SK-N-SH (cell line): ENCODE data around the gene MYL2.

ENCODE experiments used
- CHD2 ChIP-seq: fragments of 150-350 bp; IDR thresholded peaks from 2 replicates; pipeline ENCODE4 v1.6.1; 2018; ENCODE audit warnings: low read length; ENCODE audit not compliant: partially characterized antibody
- CTCF ChIP-seq: fragments of 200-600 bp; sonication (generic); IDR thresholded peaks from 2 replicates; pipeline ENCODE4 v1.6.1; 2017; ENCODE audit warnings: antibody characterized with exemption, mild to moderate bottlenecking, moderate library complexity
- EP300 ChIP-seq, 2 experiments: IDR thresholded peaks; 2 replicates each; pipeline versions ENCODE4 v1.4.0 to v1.6.1; 2012; ENCODE audit warnings: borderline replicate concordance in 1 of 2, low read depth in 1 of 2, low read length in 1 of 2
- FOXJ3 ChIP-seq: sonication (generic); formaldehyde crosslinking; IDR thresholded peaks from 2 replicates; pipeline ENCODE4 v1.5.1; 2020; ENCODE audit warnings: mild to moderate bottlenecking, missing genetic modification reagents
- GABPA ChIP-seq: IDR thresholded peaks from 2 replicates; pipeline ENCODE4 v1.4.0; 2012; ENCODE audit warnings: low read depth, mild to moderate bottlenecking
- RAD21 ChIP-seq: IDR thresholded peaks from 2 replicates; pipeline ENCODE4 v1.6.1; 2012; ENCODE audit warnings: mild to moderate bottlenecking, low read length
- REST ChIP-seq: IDR thresholded peaks from 2 replicates; pipeline ENCODE4 v1.6.1; 2012; ENCODE audit warnings: mild to moderate bottlenecking, low read depth, low read length, moderate library complexity
- RFX5 ChIP-seq: IDR thresholded peaks from 2 replicates; pipeline ENCODE4 v1.6.1; 2012; ENCODE audit warnings: mild to moderate bottlenecking, improper control_type of control experiment, low read length
- SMC3 ChIP-seq: IDR thresholded peaks from 2 replicates; pipeline ENCODE4 v1.6.1; 2012; ENCODE audit warnings: low read depth, low read length, improper control_type of control experiment
- TAF1 ChIP-seq: IDR thresholded peaks from 2 replicates; pipeline ENCODE4 v1.6.1; 2012; ENCODE audit warnings: low read depth, mild to moderate bottlenecking, low read length, moderate library complexity, borderline replicate concordance
- TCF12 ChIP-seq: IDR thresholded peaks from 2 replicates; pipeline ENCODE4 v1.4.0; 2012
- TEAD4 ChIP-seq: IDR thresholded peaks from 2 replicates; pipeline ENCODE4 v1.4.0; 2012; ENCODE audit warnings: mild to moderate bottlenecking, borderline replicate concordance; ENCODE audit not compliant: insufficient read depth
- YY1 ChIP-seq: IDR thresholded peaks from 2 replicates; pipeline ENCODE4 v1.4.0; 2012; ENCODE audit warnings: low read depth, mild to moderate bottlenecking
- ZBTB33 ChIP-seq: IDR thresholded peaks from 2 replicates; pipeline ENCODE4 v1.4.0; 2012; ENCODE audit warnings: low read depth, borderline replicate concordance

GRCh38 chr12:110940296-110940695 lies 19.9 kb upstream of the MYL2 start:
- no peak for TF ChIP-seq CTCF
- no peak for TF ChIP-seq FOXJ3
- TF ChIP-seq EP300 (IDR thresholded peaks at IDR 0.05; ENCODE audit: borderline replicate concordance in 1 of 2, low read depth in 1 of 2, low read length in 1 of 2), result no peak
- TF ChIP-seq ZBTB33, result no peak
- TF ChIP-seq GABPA, result no peak
- TF ChIP-seq TAF1, result no peak
- TF ChIP-seq TCF12, result no peak
- TF ChIP-seq RFX5, result no peak
- no peak for TF ChIP-seq RAD21
- TF ChIP-seq SMC3, result no peak
- no peak for TF ChIP-seq REST
- no peak for TF ChIP-seq TEAD4
- no peak for TF ChIP-seq CHD2
- no peak for TF ChIP-seq YY1
